Measurements from ENCODE around the gene PTPRU.

DNA sequence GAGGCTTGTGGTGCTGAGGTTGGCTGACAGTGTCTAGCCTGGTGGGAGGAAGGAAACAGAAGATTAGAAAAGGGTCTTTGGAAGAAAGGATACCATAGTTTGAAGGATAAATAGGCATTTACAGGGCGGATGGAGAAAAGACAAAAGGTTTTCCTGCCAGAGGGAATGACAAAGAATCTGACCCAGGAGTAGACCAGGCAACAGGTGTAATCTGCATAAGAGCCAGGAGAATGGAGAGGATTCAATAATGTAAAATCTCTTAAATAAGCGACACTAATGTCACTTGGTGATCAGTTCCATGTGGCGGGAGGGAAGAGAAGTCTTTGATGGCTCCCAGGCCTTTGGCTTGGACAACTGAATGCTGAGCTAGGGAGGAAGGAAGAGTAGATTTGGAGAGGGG is 15.0 kb upstream of the PTPRU start:
- TF ChIP-seq, protein P1, sequence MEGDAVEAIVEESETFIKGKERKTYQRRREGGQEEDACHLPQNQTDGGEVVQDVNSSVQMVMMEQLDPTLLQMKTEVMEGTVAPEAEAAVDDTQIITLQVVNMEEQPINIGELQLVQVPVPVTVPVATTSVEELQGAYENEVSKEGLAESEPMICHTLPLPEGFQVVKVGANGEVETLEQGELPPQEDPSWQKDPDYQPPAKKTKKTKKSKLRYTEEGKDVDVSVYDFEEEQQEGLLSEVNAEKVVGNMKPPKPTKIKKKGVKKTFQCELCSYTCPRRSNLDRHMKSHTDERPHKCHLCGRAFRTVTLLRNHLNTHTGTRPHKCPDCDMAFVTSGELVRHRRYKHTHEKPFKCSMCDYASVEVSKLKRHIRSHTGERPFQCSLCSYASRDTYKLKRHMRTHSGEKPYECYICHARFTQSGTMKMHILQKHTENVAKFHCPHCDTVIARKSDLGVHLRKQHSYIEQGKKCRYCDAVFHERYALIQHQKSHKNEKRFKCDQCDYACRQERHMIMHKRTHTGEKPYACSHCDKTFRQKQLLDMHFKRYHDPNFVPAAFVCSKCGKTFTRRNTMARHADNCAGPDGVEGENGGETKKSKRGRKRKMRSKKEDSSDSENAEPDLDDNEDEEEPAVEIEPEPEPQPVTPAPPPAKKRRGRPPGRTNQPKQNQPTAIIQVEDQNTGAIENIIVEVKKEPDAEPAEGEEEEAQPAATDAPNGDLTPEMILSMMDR (IDR thresholded peaks at IDR 0.05) = no peak
- no peak for TF ChIP-seq POLR2A (IDR thresholded peaks at IDR 0.05)

All from vagina (tissue), 2 donors.